A673 (cell line): ENCODE measurements around the gene FBN1.

Experiments
- EZH2 ChIP-seq: fragments of 200-600 bp; sonication (generic); IDR thresholded peaks from 2 replicates; pipeline ENCODE4 v1.6.1; 2017; ENCODE audit warnings: borderline replicate concordance, low read depth, mild to moderate bottlenecking, mixed read lengths, antibody characterized with exemption, low read length; ENCODE audit not compliant: poor library complexity, severe bottlenecking
- TF ChIP-seq, protein P1 (sequence below): fragments of 300-800, 200-600 bp; sonication (generic); conservative IDR thresholded peaks from 2 replicates; pipeline ENCODE4 v1.5.1; 2017; ENCODE audit warnings: low read depth, mild to moderate bottlenecking, antibody characterized with exemption, low read length, moderate library complexity, mixed read lengths

DNA sequence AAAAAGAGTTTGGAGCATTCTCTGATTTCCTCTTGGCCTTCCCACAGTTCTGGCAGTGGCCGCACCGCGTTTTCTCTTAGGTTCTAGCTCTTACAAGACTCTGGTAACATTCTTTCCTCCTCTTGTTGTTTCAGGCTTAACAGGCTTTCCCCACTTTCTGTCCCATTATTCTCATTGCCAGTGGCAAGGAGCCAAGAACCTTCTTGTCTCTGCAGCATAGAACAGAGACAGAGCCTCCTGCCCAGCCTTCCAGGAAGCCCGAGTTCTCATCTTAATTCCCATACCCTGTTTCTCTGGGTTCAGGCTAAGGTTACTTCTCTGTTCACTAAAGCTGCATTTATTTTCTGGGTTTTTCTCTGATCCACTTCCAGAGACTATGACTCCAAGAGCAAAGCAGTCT, 253.2 kb downstream of the FBN1 start:
- TF ChIP-seq EZH2 = no peak
- TF ChIP-seq, protein P1, sequence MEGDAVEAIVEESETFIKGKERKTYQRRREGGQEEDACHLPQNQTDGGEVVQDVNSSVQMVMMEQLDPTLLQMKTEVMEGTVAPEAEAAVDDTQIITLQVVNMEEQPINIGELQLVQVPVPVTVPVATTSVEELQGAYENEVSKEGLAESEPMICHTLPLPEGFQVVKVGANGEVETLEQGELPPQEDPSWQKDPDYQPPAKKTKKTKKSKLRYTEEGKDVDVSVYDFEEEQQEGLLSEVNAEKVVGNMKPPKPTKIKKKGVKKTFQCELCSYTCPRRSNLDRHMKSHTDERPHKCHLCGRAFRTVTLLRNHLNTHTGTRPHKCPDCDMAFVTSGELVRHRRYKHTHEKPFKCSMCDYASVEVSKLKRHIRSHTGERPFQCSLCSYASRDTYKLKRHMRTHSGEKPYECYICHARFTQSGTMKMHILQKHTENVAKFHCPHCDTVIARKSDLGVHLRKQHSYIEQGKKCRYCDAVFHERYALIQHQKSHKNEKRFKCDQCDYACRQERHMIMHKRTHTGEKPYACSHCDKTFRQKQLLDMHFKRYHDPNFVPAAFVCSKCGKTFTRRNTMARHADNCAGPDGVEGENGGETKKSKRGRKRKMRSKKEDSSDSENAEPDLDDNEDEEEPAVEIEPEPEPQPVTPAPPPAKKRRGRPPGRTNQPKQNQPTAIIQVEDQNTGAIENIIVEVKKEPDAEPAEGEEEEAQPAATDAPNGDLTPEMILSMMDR = no peak
